Naive thymus-derived CD4-positive, alpha-beta T cell (primary cell): ENCODE results near the gene NDUFA13. TPM values are rescaled to one million over a fixed set of nuclear protein-coding genes. Genes with fewer than 3 reads are reported as not detected.

Experiments used
- ATAC-seq: fragments of 150-1000 bp; cut with Tn5 transposase; 2 replicates; pipeline ENCODE4 v1.10.0; 2021; ENCODE audit warnings: mild to moderate bottlenecking, moderate library complexity
- CTCF ChIA-PET: fragments of 350-600 bp; sonication (Branson Sonifier 250); formaldehyde crosslinking; loops from one replicate; lab custom pipeline; 2021; ENCODE audit warnings: antibody characterized with exemption; lab: Charles Lee
- POLR2A ChIA-PET: fragments of 350-600 bp; sonication (Branson Sonifier 250); formaldehyde crosslinking; loops from one replicate; lab custom pipeline; 2021; ENCODE audit warnings: antibody characterized with exemption, inconsistent platforms; lab: Charles Lee
- DNase-seq, 9 donors: peaks; one replicate each; pipeline versions ENCODE4 v3.0.0 to v3.0.0-alpha.2; 2020 to 2022; ENCODE audit warnings: mixed read lengths in 1 of 9
- H3K27ac ChIP-seq: one replicate; pipeline ENCODE4 v1.7.0; 2013; ENCODE audit warnings: mild to moderate bottlenecking, low read depth, low read length, moderate library complexity
- H3K27me3 ChIP-seq, 2 donors: one replicate each; pipeline ENCODE4 v1.7.0; 2013; ENCODE audit warnings: low read length in 2 of 2, mild to moderate bottlenecking in 2 of 2, moderate library complexity in 2 of 2; ENCODE audit not compliant: control insufficient read depth in 2 of 2, insufficient read depth in 2 of 2
- H3K36me3 ChIP-seq, 3 experiments: 1 replicate in 2 of 3; 2 replicates in 1 of 3; pipeline ENCODE4 v1.7.0; 2013; ENCODE audit warnings: low read length in 3 of 3, mild to moderate bottlenecking in 3 of 3, moderate library complexity in 1 of 3; ENCODE audit not compliant: insufficient read depth in 3 of 3, control insufficient read depth in 2 of 3
- H3K4me1 ChIP-seq, 2 donors: one replicate each; pipeline ENCODE4 v1.7.0; 2013; ENCODE audit warnings: low read length in 2 of 2, mild to moderate bottlenecking in 2 of 2, moderate library complexity in 1 of 2; ENCODE audit not compliant: control insufficient read depth in 2 of 2, insufficient read depth in 2 of 2
- H3K4me3 ChIP-seq: 2 replicates; pipeline ENCODE4 v1.7.0; 2013; ENCODE audit warnings: mild to moderate bottlenecking, low read length
- H3K9me3 ChIP-seq, 3 experiments: 1 replicate in 2 of 3; 2 replicates in 1 of 3; pipeline ENCODE4 v1.7.0; 2013; ENCODE audit warnings: low read length in 3 of 3; ENCODE audit not compliant: control insufficient read depth in 2 of 3
- H3K27ac Mint-ChIP-seq, 9 donors: one replicate each; pipeline ENCODE4 v1.8.0; 2020 to 2022; ENCODE audit warnings: mixed read lengths in 9 of 9, mild to moderate bottlenecking in 8 of 9, moderate library complexity in 5 of 9, inconsistent platforms in 2 of 9
- H3K27me3 Mint-ChIP-seq, 5 donors: one replicate each; pipeline ENCODE4 v1.8.0; 2021 to 2022; ENCODE audit warnings: mixed read lengths in 5 of 5, mild to moderate bottlenecking in 1 of 5
- H3K36me3 Mint-ChIP-seq, 5 donors: one replicate each; pipeline ENCODE4 v1.8.0; 2020 to 2022; ENCODE audit warnings: mixed read lengths in 5 of 5, mild to moderate bottlenecking in 3 of 5, inconsistent platforms in 1 of 5
- H3K4me1 Mint-ChIP-seq, 7 donors: one replicate each; pipeline ENCODE4 v1.8.0; 2020 to 2022; ENCODE audit warnings: mixed read lengths in 7 of 7, mild to moderate bottlenecking in 3 of 7, inconsistent platforms in 1 of 7
- H3K4me3 Mint-ChIP-seq, 10 donors: one replicate each; pipeline ENCODE4 v1.8.0; 2020 to 2022; ENCODE audit warnings: mild to moderate bottlenecking in 10 of 10, mixed read lengths in 10 of 10, moderate library complexity in 6 of 10, inconsistent platforms in 2 of 10
- H3K9me3 Mint-ChIP-seq, 11 donors: one replicate each; pipeline ENCODE4 v1.8.0; 2020 to 2022; ENCODE audit warnings: mixed read lengths in 11 of 11, mild to moderate bottlenecking in 4 of 11, inconsistent platforms in 1 of 11, moderate library complexity in 1 of 11
- intact Hi-C, 2 donors: fragments of 100-400 bp; cut with micrococcal nuclease; formaldehyde crosslinking; loops; one replicate each; pipeline ENCODE4 v1.15.1; 2023
- polyA plus RNA-seq, 2 donors: library from polyadenylated mRNA; unstranded; fragments of 300-500 nt; fragmentation: Illumina TruSeq; gene quantifications; one replicate each; pipeline ENCODE4 v1.2.3, GENCODE V29; 2021
- total RNA-seq, 6 experiments: library from RNA in 5 of 6; stranded (reverse) in 5 of 6; gene quantifications; 1 replicate in 5 of 6; 2 replicates in 1 of 6; pipeline ENCODE4 v1.2.3 and lab custom pipeline; 2021 to 2026

NDUFA13 gene
- total and polyA plus RNA-seq, 7 experiments from 2014 or later = 172 to 380 (median 198) TPM

- Mint-ChIP-seq H3K36me3 (peaks cover 0 to 7% (median 0%) of the 10 kb centered on the region in 5 donors), H3K4me1 (peaks cover 16 to 43% (median 36%) of the 10 kb centered on the region in 7 donors), H3K4me3 (peak overlapping the region; percentile 10 to 83 (median 66)), H3K9me3 (peaks cover 0 to 4% (median 0%) of the 10 kb centered on the region in 11 donors), H3K27ac (peak overlapping the region in 6 of 9 donors; percentile 13 to 77 (median 44)), H3K27me3 (peaks cover 0 to 31% (median 4%) of the 10 kb centered on the region in 5 donors)
- no peak for DNase-seq
- ChIA-PET CTCF (interaction anchor here (0.8 to 1.0 kb wide), 2 partner anchors 9 to 17 kb away, joined by 3 read pairs; no protein-coding TSS in a partner anchor), POLR2A (interaction anchor here (0.6 to 1.1 kb wide), 2 partner anchors 21 to 1258 kb away, joined by 3 to 6 read pairs; no protein-coding TSS in a partner anchor)
- Histone ChIP-seq H3K4me1 (peaks cover 15 to 25% of the 10 kb centered on the region in 2 donors), H3K36me3 (no peaks in the 10 kb centered on the region), H3K9me3 (no peaks in the 10 kb centered on the region), H3K4me3 (no peak overlapping the region), H3K27me3 (no peaks in the 10 kb centered on the region), H3K27ac (no peak overlapping the region)
- ATAC-seq = no peak
- intact Hi-C loops = loop anchor here in 1 of 2 donors (2.0 to 5.0 kb wide), 2 partner anchors 60 to 284 kb away; partner anchors contain the start of gene ZNF506
Measured at GRCh38 chr19:19538785-19539166, 22.8 kb downstream of the NDUFA13 start.

GRCh38 chr19:19539698-19540063, 23.7 kb downstream of the NDUFA13 start:
- ATAC-seq (no peak), DNase-seq (peak in 1 of 9 donors; percentile 22)
- Histone ChIP-seq H3K27me3 (no peaks in the 10 kb centered on the region), H3K27ac (no peak overlapping the region), H3K9me3 (no peaks in the 10 kb centered on the region), H3K4me3 (no peak overlapping the region), H3K36me3 (no peaks in the 10 kb centered on the region), H3K4me1 (peaks cover 15 to 25% of the 10 kb centered on the region in 2 donors)
- intact Hi-C loops = loop anchor here in 1 of 2 donors (1.0 to 5.0 kb wide), 6 partner anchors 59 to 328 kb away; partner anchors contain the start of genes GMIP, PBX4, ZNF253 and ZNF506
- Mint-ChIP-seq H3K9me3 (no peaks in the 10 kb centered on the region), H3K4me3 (peak overlapping the region in 5 of 10 donors; percentile 21 to 83 (median 58)), H3K4me1 (peaks cover 8 to 36% (median 29%) of the 10 kb centered on the region in 7 donors), H3K27ac (peak overlapping the region in 1 of 9 donors; percentile 43), H3K27me3 (peaks cover 0 to 31% (median 4%) of the 10 kb centered on the region in 5 donors), H3K36me3 (peaks cover 0 to 3% (median 0%) of the 10 kb centered on the region in 5 donors)
- ChIA-PET POLR2A (interaction anchor here (1.1 to 1.2 kb wide), 2 partner anchors 20 to 73 kb away, joined by 3 read pairs; no protein-coding TSS in a partner anchor), CTCF (no interaction called here)

- Histone ChIP-seq H3K4me1 (peaks cover 15 to 25% of the 10 kb centered on the region in 2 donors), H3K36me3 (no peaks in the 10 kb centered on the region), H3K27me3 (no peaks in the 10 kb centered on the region), H3K27ac (no peak overlapping the region), H3K4me3 (peak overlapping the region; percentile 50), H3K9me3 (no peaks in the 10 kb centered on the region)
- DNase-seq (peak in 4 of 9 donors; percentile 40 to 70 (median 52)), ATAC-seq (peak; percentile 50)
- peak overlapping the region in 3 of 9 donors; percentile 43 to 81 (median 66) for H3K27ac Mint-ChIP-seq
- peaks cover 8 to 36% (median 29%) of the 10 kb centered on the region in 7 donors for H3K4me1 Mint-ChIP-seq
- no peaks in the 10 kb centered on the region for H3K9me3 Mint-ChIP-seq
- peaks cover 0 to 3% (median 0%) of the 10 kb centered on the region in 5 donors for H3K36me3 Mint-ChIP-seq
- peak overlapping the region; percentile 58 to 85 (median 77) for H3K4me3 Mint-ChIP-seq
- CTCF ChIA-PET = no interaction called here
- intact Hi-C loops = loop anchor here in 1 of 2 donors (1.0 to 5.0 kb wide), 4 partner anchors 67 to 327 kb away; partner anchors contain the start of genes GMIP, PBX4 and ZNF253
- POLR2A ChIA-PET = interaction anchor here (1.2 kb wide), 1 partner anchor 73 kb away, joined by 3 read pairs; no protein-coding TSS in a partner anchor
- H3K27me3 Mint-ChIP-seq = peaks cover 0 to 31% (median 4%) of the 10 kb centered on the region in 5 donors
Measured at GRCh38 chr19:19540064-19540714, 24.2 kb downstream of the NDUFA13 start.

GRCh38 chr19:19540715-19541515, 24.9 kb downstream of the NDUFA13 start:
- Histone ChIP-seq H3K36me3 (no peaks in the 10 kb centered on the region), H3K27me3 (no peaks in the 10 kb centered on the region), H3K4me1 (peaks cover 15 to 25% of the 10 kb centered on the region in 2 donors), H3K9me3 (no peaks in the 10 kb centered on the region), H3K27ac (no peak overlapping the region), H3K4me3 (peak overlapping the region; percentile 50)
- intact Hi-C loops = loop anchor here in 1 of 2 donors (1.0 to 5.0 kb wide), 4 partner anchors 66 to 326 kb away; partner anchors contain the start of genes GMIP, PBX4 and ZNF253
- CTCF ChIA-PET = no interaction called here
- Mint-ChIP-seq H3K36me3 (peaks cover 0 to 3% (median 0%) of the 10 kb centered on the region in 5 donors), H3K9me3 (no peaks in the 10 kb centered on the region), H3K4me3 (peak overlapping the region; percentile 58 to 85 (median 77)), H3K4me1 (peaks cover 8 to 36% (median 29%) of the 10 kb centered on the region in 7 donors), H3K27ac (peak overlapping the region in 3 of 9 donors; percentile 43 to 81 (median 66)), H3K27me3 (peaks cover 0 to 31% (median 4%) of the 10 kb centered on the region in 5 donors)
- POLR2A ChIA-PET = interaction anchor here (0.5 to 1.2 kb wide), 3 partner anchors 17 to 128 kb away, joined by 3 read pairs; no protein-coding TSS in a partner anchor
- peak; percentile 49 to 79 (median 69) for DNase-seq
- peak; percentile 86 for ATAC-seq

GRCh38 chr19:19541616-19542015, 25.6 kb downstream of the NDUFA13 start:
- H3K4me3 ChIP-seq = peak overlapping the region; percentile 50
- CTCF ChIA-PET = no interaction called here
- Mint-ChIP-seq H3K9me3 (no peaks in the 10 kb centered on the region), H3K4me1 (peaks cover 8 to 35% (median 29%) of the 10 kb centered on the region in 7 donors), H3K27ac (peak overlapping the region in 1 of 9 donors; percentile 64), H3K4me3 (peak overlapping the region in 8 of 10 donors; percentile 56 to 85 (median 77)), H3K36me3 (peaks cover 0 to 3% (median 0%) of the 10 kb centered on the region in 5 donors), H3K27me3 (peaks cover 0 to 28% (median 4%) of the 10 kb centered on the region in 5 donors)
- intact Hi-C loops = loop anchor here in 1 of 2 donors (2.0 to 5.0 kb wide), 2 partner anchors 65 to 326 kb away; partner anchors contain the start of gene ZNF253
- no peaks in the 10 kb centered on the region for H3K36me3 ChIP-seq
- H3K9me3 ChIP-seq = no peaks in the 10 kb centered on the region
- H3K4me1 ChIP-seq = peaks cover 15 to 25% of the 10 kb centered on the region in 2 donors
- ATAC-seq (no peak), DNase-seq (no peak)
- H3K27ac ChIP-seq = no peak overlapping the region
- H3K27me3 ChIP-seq = no peaks in the 10 kb centered on the region
- POLR2A ChIA-PET = interaction anchor here (0.5 to 1.0 kb wide), 2 partner anchors 17 to 127 kb away, joined by 3 read pairs; no protein-coding TSS in a partner anchor
